Measurements from ENCODE around the gene KLF12.

GRCh38 chr13:74145249-74145975 is 11.2 kb upstream of the KLF12 start:
- no peak for TF ChIP-seq MYC (IDR thresholded peaks at IDR 0.05; ENCODE audit: low read depth, low read length)
- TF ChIP-seq CTCF (IDR thresholded peaks at IDR 0.05; ENCODE audit: extremely low read depth in 1 of 2, insufficient read depth in 1 of 2, low read depth in 1 of 2, low read length in 2 of 2) = no peak
- TF ChIP-seq POLR2A (IDR thresholded peaks at IDR 0.05; ENCODE audit: low read depth, low read length) = no peak
- no peak for TF ChIP-seq EZH2 (IDR thresholded peaks at IDR 0.05; ENCODE audit: borderline replicate concordance, low read depth, low read length, severe bottlenecking)

All from endothelial cell of umbilical vein (primary cell).